HFFc6 (cell line): ENCODE measurements around the gene RTN4. TPM values are rescaled to one million over a fixed set of nuclear protein-coding genes. Genes with fewer than 3 reads are reported as not detected.

Experiments used
- DNase-seq: peaks from one replicate; pipeline ENCODE4 v3.0.0-alpha.2; 2018
- H3K27ac Mint-ChIP-seq: 2 replicates; pipeline ENCODE4 v1.8.0; 2020; ENCODE audit warnings: mild to moderate bottlenecking, mixed read lengths
- H3K27me3 Mint-ChIP-seq: 2 replicates; pipeline ENCODE4 v1.8.0; 2021; ENCODE audit warnings: mild to moderate bottlenecking, moderate library complexity, mixed read lengths; ENCODE audit not compliant: insufficient read depth
- H3K36me3 Mint-ChIP-seq: 2 replicates; pipeline ENCODE4 v1.8.0; 2021; ENCODE audit warnings: low read depth, mixed read lengths
- H3K4me1 Mint-ChIP-seq: 2 replicates; pipeline ENCODE4 v1.8.0; 2020; ENCODE audit warnings: low read depth, mixed read lengths
- H3K4me3 Mint-ChIP-seq: 2 replicates; pipeline ENCODE4 v1.8.0; 2020; ENCODE audit warnings: mild to moderate bottlenecking, moderate library complexity, mixed read lengths
- H3K9me3 Mint-ChIP-seq: 2 replicates; pipeline ENCODE4 v1.8.0; 2020; ENCODE audit warnings: mild to moderate bottlenecking, mixed read lengths
- total RNA-seq, 6 experiments: library from RNA; stranded (reverse); fragmentation: NEBNext Ultra II Directional; extraction: Animal tissue kit (Norgen Biotek cat#: 25700); gene quantifications; 2 replicates in 1 of 6; 3 replicates in 5 of 6; pipeline ENCODE4 v1.2.3, GENCODE V29; 2021
- TF ChIP-seq, protein P1 (sequence below): fragments of 200-600 bp; sonication (generic); IDR thresholded peaks from 2 replicates; pipeline ENCODE4 v1.5.0; 2021; ENCODE audit warnings: antibody characterized with exemption, mild to moderate bottlenecking

The RTN4 gene
- total RNA-seq, 6 experiments from 2014 or later = 820 to 1,001 (median 831) TPM

DNA sequence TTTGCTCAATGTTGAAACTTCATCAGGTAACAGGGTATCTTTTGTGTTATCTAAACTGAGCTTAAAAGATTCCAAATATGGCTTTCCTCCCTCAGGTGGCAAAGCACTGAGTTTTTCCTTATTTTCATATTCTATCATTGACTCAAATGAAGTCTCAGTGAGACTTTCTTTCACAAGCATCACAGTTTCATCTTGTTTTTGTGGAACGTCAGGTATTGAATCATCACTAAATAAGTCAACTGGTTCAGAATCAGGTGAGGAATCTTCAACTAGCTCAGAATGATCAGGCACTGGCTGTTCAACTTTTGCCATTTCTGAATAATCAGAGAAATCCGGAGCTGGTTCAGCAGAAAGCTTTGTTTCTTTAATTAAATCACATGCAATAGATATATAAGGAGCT, 24.6 kb downstream of the RTN4 start:
- Mint-ChIP-seq H3K4me3 (peak overlapping the region; percentile 45; the same call in 1 of the 2 replicates), H3K36me3 (peaks cover 1% of the 10 kb centered on the region), H3K9me3 (no peaks in the 10 kb centered on the region), H3K27me3 (no peaks in the 10 kb centered on the region; the same call in 1 of the 2 replicates), H3K27ac (no peak overlapping the region; the same call in 1 of the 2 replicates), H3K4me1 (peaks cover 6% of the 10 kb centered on the region)
- TF ChIP-seq, protein P1, sequence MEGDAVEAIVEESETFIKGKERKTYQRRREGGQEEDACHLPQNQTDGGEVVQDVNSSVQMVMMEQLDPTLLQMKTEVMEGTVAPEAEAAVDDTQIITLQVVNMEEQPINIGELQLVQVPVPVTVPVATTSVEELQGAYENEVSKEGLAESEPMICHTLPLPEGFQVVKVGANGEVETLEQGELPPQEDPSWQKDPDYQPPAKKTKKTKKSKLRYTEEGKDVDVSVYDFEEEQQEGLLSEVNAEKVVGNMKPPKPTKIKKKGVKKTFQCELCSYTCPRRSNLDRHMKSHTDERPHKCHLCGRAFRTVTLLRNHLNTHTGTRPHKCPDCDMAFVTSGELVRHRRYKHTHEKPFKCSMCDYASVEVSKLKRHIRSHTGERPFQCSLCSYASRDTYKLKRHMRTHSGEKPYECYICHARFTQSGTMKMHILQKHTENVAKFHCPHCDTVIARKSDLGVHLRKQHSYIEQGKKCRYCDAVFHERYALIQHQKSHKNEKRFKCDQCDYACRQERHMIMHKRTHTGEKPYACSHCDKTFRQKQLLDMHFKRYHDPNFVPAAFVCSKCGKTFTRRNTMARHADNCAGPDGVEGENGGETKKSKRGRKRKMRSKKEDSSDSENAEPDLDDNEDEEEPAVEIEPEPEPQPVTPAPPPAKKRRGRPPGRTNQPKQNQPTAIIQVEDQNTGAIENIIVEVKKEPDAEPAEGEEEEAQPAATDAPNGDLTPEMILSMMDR = no peak
- DNase-seq = no peak

DNA sequence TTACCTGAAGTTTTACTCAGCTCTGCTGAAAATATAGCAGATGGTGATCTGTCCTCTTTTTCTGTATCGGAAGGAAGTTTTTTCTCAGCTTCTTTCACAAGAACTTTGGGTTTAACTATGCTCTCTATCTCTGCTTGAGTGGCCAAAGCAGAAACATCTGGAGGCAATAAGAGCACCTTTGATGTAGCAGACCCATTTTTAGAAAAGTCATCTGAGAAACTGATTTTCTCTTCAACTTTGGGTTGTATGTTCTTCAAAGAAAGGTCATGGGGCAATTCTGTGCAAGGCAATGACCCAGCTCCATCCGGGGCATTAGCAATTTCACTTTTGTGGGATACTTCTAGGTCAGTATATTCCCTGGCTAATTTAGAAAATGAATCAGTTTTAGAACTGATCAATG, 25.2 kb downstream of the RTN4 start:
- H3K9me3 Mint-ChIP-seq = no peaks in the 10 kb centered on the region
- H3K27me3 Mint-ChIP-seq = peaks cover 2% of the 10 kb centered on the region
- H3K4me3 Mint-ChIP-seq = peak overlapping the region; percentile 45; the same call in 1 of the 2 replicates
- peaks cover under 1% of the 10 kb centered on the region for H3K4me1 Mint-ChIP-seq
- H3K36me3 Mint-ChIP-seq = peaks cover 7% of the 10 kb centered on the region
- DNase-seq = no peak
- TF ChIP-seq, protein P1 = no peak
- H3K27ac Mint-ChIP-seq = peak overlapping the region; percentile 6; the same call in 1 of the 2 replicates

DNA sequence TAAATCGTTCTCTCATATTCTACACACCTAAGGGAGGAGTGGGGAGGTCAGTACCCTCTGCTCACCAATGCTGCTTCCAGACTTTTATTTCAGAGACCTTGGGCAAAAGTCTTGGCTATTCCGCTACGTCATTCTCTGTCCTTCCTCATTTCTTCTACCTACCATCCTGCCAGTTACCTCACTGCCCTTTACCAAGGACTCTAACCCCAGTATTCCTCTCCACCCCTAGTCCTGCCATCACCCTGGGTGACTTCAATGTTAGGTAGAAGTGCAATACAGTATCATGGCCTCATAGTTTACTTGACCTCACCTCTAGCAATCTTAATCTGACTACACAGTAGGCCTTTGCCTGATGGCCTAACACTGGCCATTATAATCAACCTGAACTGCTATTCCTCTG, 27.8 kb downstream of the RTN4 start:
- TF ChIP-seq, protein P1 = no peak
- H3K4me3 Mint-ChIP-seq = no peak overlapping the region
- no peak for DNase-seq
- no peaks in the 10 kb centered on the region; the same call in none of the 2 replicates for H3K4me1 Mint-ChIP-seq
- peaks cover 2% of the 10 kb centered on the region for H3K27me3 Mint-ChIP-seq
- no peak overlapping the region for H3K27ac Mint-ChIP-seq
- H3K36me3 Mint-ChIP-seq = peaks cover 20% of the 10 kb centered on the region
- H3K9me3 Mint-ChIP-seq = no peaks in the 10 kb centered on the region

DNA sequence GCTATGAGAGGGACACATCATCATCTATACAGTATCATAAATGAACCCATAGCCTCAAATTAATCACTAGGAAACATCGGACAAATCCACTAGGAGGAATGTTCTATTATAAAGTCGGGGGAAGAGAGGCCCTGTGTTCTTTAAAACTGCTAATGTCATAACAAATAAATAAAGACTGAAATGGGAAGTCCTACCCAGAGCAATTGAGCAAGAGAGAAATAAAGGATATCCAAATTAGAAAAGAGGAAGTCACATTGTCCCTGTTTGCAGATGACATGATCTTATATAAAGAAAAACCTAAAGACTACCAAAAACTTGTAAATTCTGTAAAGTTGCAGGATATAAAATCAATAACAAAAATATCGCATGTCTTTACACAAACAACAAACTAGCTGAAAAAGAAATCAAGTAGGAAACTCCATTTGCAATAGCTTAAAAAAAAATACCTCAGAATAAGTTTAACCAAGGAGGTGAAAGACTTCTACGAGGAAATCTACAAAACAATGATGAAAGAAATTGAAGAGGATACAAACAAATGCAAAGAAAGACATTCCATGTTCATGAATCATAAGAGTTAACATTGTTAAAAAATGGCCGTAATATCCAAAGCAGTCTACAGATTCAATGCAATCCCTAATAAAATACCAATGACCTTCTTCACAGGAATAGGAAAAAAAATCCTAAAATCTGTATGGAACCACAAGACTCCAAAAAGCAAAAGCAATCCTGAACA, 30.6 kb downstream of the RTN4 start:
- peak overlapping the region; percentile 62; the same call in 1 of the 2 replicates for H3K27ac Mint-ChIP-seq

DNA sequence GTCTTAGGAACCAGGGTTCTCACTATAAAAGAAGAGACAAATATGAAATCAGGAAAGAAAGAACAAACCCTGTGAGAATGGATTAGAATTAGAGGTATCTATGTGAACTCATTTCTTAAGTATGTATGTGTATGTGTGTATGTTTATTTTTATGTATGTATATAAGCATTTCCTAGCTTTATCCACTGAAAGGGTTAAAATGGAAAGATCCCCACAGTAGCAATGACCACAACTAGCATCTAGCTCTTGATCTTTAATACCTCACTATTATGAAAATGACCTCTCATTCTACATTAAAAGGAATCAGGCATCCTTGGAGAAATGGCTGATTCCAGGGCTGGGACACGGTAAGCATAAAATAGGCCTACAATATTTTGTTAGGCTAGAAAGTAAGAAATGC, 31.6 kb downstream of the RTN4 start:
- Mint-ChIP-seq H3K4me1 (peaks cover 30% of the 10 kb centered on the region), H3K9me3 (no peaks in the 10 kb centered on the region), H3K4me3 (no peak overlapping the region), H3K27ac (peak overlapping the region; percentile 27), H3K27me3 (peaks cover 2% of the 10 kb centered on the region), H3K36me3 (peaks cover 23% of the 10 kb centered on the region)
- TF ChIP-seq, protein P1 = no peak
- DNase-seq = no peak

More for the DNA sequence above, 30.6 kb downstream of the RTN4 start:
- Mint-ChIP-seq H3K9me3 (no peaks in the 10 kb centered on the region), H3K27me3 (peaks cover 2% of the 10 kb centered on the region), H3K36me3 (peaks cover 23% of the 10 kb centered on the region), H3K4me3 (peak overlapping the region; percentile 44), H3K4me1 (peaks cover 20% of the 10 kb centered on the region)
- DNase-seq = no peak
- TF ChIP-seq, protein P1 = no peak
